ENCODE data around the gene PLCE1.

The PLCE1 gene

GRCh38 chr10:94014304-94014703, 20.6 kb downstream of the PLCE1 start:
- H3K9me3 ChIP-seq (ENCODE audit: control insufficient read depth in 2 of 2, low read length in 2 of 2): no peaks in the 10 kb centered on the region
- peaks cover 2% of the 10 kb centered on the region in 2 donors for H3K36me3 ChIP-seq (ENCODE audit: control insufficient read depth in 2 of 2, insufficient read depth in 2 of 2, low read length in 2 of 2)
- peaks cover 3 to 6% of the 10 kb centered on the region in 2 donors for H3K4me1 ChIP-seq (ENCODE audit: control insufficient read depth in 2 of 2, insufficient read depth in 2 of 2, low read length in 2 of 2)
- H3K9ac ChIP-seq (ENCODE audit: low read depth in 1 of 2, low read length in 2 of 2): no peak overlapping the region
- H3K27me3 ChIP-seq (ENCODE audit: control insufficient read depth in 2 of 2, insufficient read depth in 2 of 2, low read length in 2 of 2): peaks cover 0 to 2% of the 10 kb centered on the region in 2 donors
- H3K27ac ChIP-seq (ENCODE audit: low read depth in 2 of 2, low read length in 2 of 2): no peak overlapping the region
- no peak overlapping the region for H3K4me3 ChIP-seq (ENCODE audit: low read length in 2 of 2)

DNA sequence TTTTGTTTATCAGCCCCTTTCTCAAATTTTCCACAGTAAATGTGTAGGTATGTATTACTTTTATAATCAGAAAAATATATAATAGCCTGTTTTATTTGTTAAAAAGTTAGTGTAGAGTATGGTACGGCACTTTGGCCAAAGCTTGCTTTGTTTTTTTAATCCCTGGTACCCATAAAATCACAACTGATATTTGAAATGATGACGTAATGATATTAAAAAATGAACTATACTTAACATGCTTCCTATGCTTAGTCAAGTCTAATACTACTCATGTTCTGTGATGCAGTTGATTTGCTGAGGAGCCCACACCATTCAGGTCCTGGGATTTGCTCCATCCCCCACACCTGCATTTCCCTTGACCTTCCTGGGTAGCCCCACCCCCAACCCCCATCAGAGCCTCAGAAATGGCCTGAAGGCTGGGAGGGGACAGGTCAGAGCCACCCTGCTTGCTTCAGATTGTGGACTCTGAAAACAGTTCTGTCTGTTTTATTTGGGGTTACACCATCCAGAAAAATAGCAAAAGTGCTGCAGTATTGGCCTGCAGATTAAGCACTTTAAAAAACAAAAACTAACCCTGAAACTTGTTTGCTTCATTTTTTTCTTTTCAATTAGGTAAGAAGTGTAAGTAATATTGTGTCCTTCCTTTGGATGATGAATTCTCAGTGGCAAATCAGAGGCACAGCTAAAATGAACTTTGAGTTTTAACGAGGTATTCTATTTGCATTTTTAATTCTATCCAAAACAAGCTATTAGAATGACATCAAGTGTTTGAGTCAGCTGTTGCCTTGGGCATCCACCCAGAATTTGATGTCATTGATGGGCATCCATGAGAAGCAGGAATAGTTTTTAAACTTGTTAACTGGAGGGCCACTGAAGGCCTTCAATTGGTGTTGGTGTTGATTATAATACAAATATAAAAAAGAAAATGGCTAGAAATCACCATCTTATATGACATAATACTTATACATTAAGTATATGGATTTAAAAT, 23.3 kb downstream of the PLCE1 start:
- H3K4me3 ChIP-seq (ENCODE audit: low read length in 2 of 2): no peak overlapping the region
- H3K9me3 ChIP-seq (ENCODE audit: control insufficient read depth in 2 of 2, low read length in 2 of 2): no peaks in the 10 kb centered on the region
- H3K36me3 ChIP-seq (ENCODE audit: control insufficient read depth in 2 of 2, insufficient read depth in 2 of 2, low read length in 2 of 2): peaks cover 0 to 2% of the 10 kb centered on the region in 2 donors
- H3K4me1 ChIP-seq (ENCODE audit: control insufficient read depth in 2 of 2, insufficient read depth in 2 of 2, low read length in 2 of 2): peaks cover 3% of the 10 kb centered on the region in 2 donors
- H3K9ac ChIP-seq (ENCODE audit: low read depth in 1 of 2, low read length in 2 of 2): no peak overlapping the region
- peaks cover 0 to 2% of the 10 kb centered on the region in 2 donors for H3K27me3 ChIP-seq (ENCODE audit: control insufficient read depth in 2 of 2, insufficient read depth in 2 of 2, low read length in 2 of 2)
- H3K27ac ChIP-seq (ENCODE audit: low read depth in 2 of 2, low read length in 2 of 2): no peak overlapping the region

DNA sequence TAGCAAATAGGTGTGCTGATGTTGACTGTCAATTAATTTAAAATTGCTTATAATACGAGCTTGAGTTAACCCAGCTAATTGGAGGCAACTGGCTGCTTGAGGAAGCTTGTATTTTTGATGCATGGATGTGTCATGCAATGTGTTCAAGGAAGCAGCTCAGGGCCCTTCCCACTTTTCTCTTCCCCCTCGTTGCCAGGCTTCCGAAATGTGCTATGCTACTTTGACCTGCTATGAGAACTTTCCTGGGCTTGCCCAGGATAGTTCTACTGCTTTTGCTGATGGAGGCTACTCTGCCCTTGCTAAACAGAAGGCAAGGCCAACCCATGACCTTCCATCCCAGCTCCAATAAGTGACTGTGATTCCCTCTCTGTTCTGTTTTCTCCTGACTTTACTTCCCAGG, 24.4 kb downstream of the PLCE1 start:
- peaks cover 2 to 3% of the 10 kb centered on the region in 2 donors for H3K4me1 ChIP-seq (ENCODE audit: control insufficient read depth in 2 of 2, insufficient read depth in 2 of 2, low read length in 2 of 2)
- H3K27ac ChIP-seq (ENCODE audit: low read depth in 2 of 2, low read length in 2 of 2): peak overlapping the region; percentile 22 to 56
- no peaks in the 10 kb centered on the region for H3K9me3 ChIP-seq (ENCODE audit: control insufficient read depth in 2 of 2, low read length in 2 of 2)
- no peak overlapping the region for H3K9ac ChIP-seq (ENCODE audit: low read depth in 1 of 2, low read length in 2 of 2)
- H3K27me3 ChIP-seq (ENCODE audit: control insufficient read depth in 2 of 2, insufficient read depth in 2 of 2, low read length in 2 of 2): peaks cover 0 to 2% of the 10 kb centered on the region in 2 donors
- H3K36me3 ChIP-seq (ENCODE audit: control insufficient read depth in 2 of 2, insufficient read depth in 2 of 2, low read length in 2 of 2): no peaks in the 10 kb centered on the region
- H3K4me3 ChIP-seq (ENCODE audit: low read length in 2 of 2): no peak overlapping the region

- Histone ChIP-seq H3K4me1 (ENCODE audit: control insufficient read depth in 2 of 2, insufficient read depth in 2 of 2, low read length in 2 of 2) (peaks cover 0 to 6% of the 10 kb centered on the region in 2 donors), H3K9me3 (ENCODE audit: control insufficient read depth in 2 of 2, low read length in 2 of 2) (no peaks in the 10 kb centered on the region), H3K36me3 (ENCODE audit: control insufficient read depth in 2 of 2, insufficient read depth in 2 of 2, low read length in 2 of 2) (no peaks in the 10 kb centered on the region), H3K4me3 (ENCODE audit: low read length in 2 of 2) (no peak overlapping the region), H3K27ac (ENCODE audit: low read depth in 2 of 2, low read length in 2 of 2) (peak overlapping the region in 1 of 2 donors; percentile 24), H3K27me3 (ENCODE audit: control insufficient read depth in 2 of 2, insufficient read depth in 2 of 2, low read length in 2 of 2) (no peaks in the 10 kb centered on the region), H3K9ac (ENCODE audit: low read depth in 1 of 2, low read length in 2 of 2) (no peak overlapping the region)
These were observed 30.2 kb downstream of the PLCE1 start for GRCh38 chr10:94023906-94024305.

DNA sequence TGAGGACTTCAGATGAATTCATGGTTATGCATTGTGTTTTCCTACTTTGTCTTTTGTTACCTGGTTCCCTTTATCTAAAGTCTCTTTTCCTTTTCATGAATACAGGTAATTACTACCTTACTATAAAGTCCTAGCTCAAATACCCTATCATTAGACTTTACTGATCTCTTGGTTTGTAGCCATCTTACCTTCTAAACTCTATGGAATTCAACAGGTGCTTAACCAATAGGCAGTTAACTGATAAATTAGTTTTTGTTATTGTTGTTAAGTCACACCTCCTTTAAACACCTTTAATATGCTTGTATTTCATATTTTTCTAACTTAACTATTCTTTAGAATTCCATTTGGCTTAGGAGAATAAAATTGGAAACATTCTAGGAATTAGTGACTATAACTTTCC, 30.7 kb downstream of the PLCE1 start:
- Histone ChIP-seq H3K27me3 (ENCODE audit: control insufficient read depth in 2 of 2, insufficient read depth in 2 of 2, low read length in 2 of 2) (no peaks in the 10 kb centered on the region), H3K4me1 (ENCODE audit: control insufficient read depth in 2 of 2, insufficient read depth in 2 of 2, low read length in 2 of 2) (peaks cover 0 to 6% of the 10 kb centered on the region in 2 donors), H3K27ac (ENCODE audit: low read depth in 2 of 2, low read length in 2 of 2) (no peak overlapping the region), H3K4me3 (ENCODE audit: low read length in 2 of 2) (no peak overlapping the region), H3K36me3 (ENCODE audit: control insufficient read depth in 2 of 2, insufficient read depth in 2 of 2, low read length in 2 of 2) (peaks cover 0 to 2% of the 10 kb centered on the region in 2 donors), H3K9me3 (ENCODE audit: control insufficient read depth in 2 of 2, low read length in 2 of 2) (peaks cover under 1% of the 10 kb centered on the region in 2 donors), H3K9ac (ENCODE audit: low read depth in 1 of 2, low read length in 2 of 2) (no peak overlapping the region)

- Histone ChIP-seq H3K4me3 (ENCODE audit: low read length in 2 of 2) (no peak overlapping the region), H3K9ac (ENCODE audit: low read depth in 1 of 2, low read length in 2 of 2) (no peak overlapping the region), H3K4me1 (ENCODE audit: control insufficient read depth in 2 of 2, insufficient read depth in 2 of 2, low read length in 2 of 2) (peaks cover 0 to 6% of the 10 kb centered on the region in 2 donors), H3K36me3 (ENCODE audit: control insufficient read depth in 2 of 2, insufficient read depth in 2 of 2, low read length in 2 of 2) (peaks cover 0 to 5% of the 10 kb centered on the region in 2 donors), H3K9me3 (ENCODE audit: control insufficient read depth in 2 of 2, low read length in 2 of 2) (peaks cover 3 to 4% of the 10 kb centered on the region in 2 donors), H3K27ac (ENCODE audit: low read depth in 2 of 2, low read length in 2 of 2) (no peak overlapping the region), H3K27me3 (ENCODE audit: control insufficient read depth in 2 of 2, insufficient read depth in 2 of 2, low read length in 2 of 2) (no peaks in the 10 kb centered on the region)
These were observed 32.1 kb downstream of the PLCE1 start for GRCh38 chr10:94025806-94026205.

GRCh38 chr10:94027197-94027596, 33.5 kb downstream of the PLCE1 start:
- no peak overlapping the region for H3K9ac ChIP-seq (ENCODE audit: low read depth in 1 of 2, low read length in 2 of 2)
- peaks cover 0 to 6% of the 10 kb centered on the region in 2 donors for H3K4me1 ChIP-seq (ENCODE audit: control insufficient read depth in 2 of 2, insufficient read depth in 2 of 2, low read length in 2 of 2)
- peaks cover 3 to 4% of the 10 kb centered on the region in 2 donors for H3K9me3 ChIP-seq (ENCODE audit: control insufficient read depth in 2 of 2, low read length in 2 of 2)
- no peaks in the 10 kb centered on the region for H3K27me3 ChIP-seq (ENCODE audit: control insufficient read depth in 2 of 2, insufficient read depth in 2 of 2, low read length in 2 of 2)
- no peak overlapping the region for H3K27ac ChIP-seq (ENCODE audit: low read depth in 2 of 2, low read length in 2 of 2)
- H3K36me3 ChIP-seq (ENCODE audit: control insufficient read depth in 2 of 2, insufficient read depth in 2 of 2, low read length in 2 of 2): peaks cover 0 to 13% of the 10 kb centered on the region in 2 donors
- H3K4me3 ChIP-seq (ENCODE audit: low read length in 2 of 2): no peak overlapping the region

DNA sequence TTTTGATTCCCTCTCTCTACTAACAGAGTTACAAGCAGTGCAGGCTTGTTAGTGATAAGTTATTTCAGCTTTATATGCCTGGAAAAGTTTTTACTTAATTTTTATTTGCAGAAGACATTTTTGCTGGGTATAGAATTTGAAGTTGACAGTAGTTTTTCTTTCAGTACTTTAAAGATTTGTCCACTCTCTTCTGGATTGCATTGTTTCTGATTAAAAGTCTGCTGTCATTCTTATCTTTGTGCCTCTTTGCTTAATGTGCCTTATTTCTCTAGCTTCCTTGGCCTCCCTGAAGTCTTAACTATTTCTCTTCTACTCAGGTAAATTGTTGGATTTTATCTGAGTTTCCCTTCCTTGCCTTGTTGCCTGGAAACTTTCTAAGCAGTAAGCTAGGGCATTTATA, 36.2 kb downstream of the PLCE1 start:
- Histone ChIP-seq H3K27ac (ENCODE audit: low read depth in 2 of 2, low read length in 2 of 2) (no peak overlapping the region), H3K4me1 (ENCODE audit: control insufficient read depth in 2 of 2, insufficient read depth in 2 of 2, low read length in 2 of 2) (peaks cover 0 to 6% of the 10 kb centered on the region in 2 donors), H3K9ac (ENCODE audit: low read depth in 1 of 2, low read length in 2 of 2) (no peak overlapping the region), H3K4me3 (ENCODE audit: low read length in 2 of 2) (no peak overlapping the region), H3K27me3 (ENCODE audit: control insufficient read depth in 2 of 2, insufficient read depth in 2 of 2, low read length in 2 of 2) (no peaks in the 10 kb centered on the region), H3K36me3 (ENCODE audit: control insufficient read depth in 2 of 2, insufficient read depth in 2 of 2, low read length in 2 of 2) (peaks cover 0 to 13% of the 10 kb centered on the region in 2 donors), H3K9me3 (ENCODE audit: control insufficient read depth in 2 of 2, low read length in 2 of 2) (peaks cover 3 to 4% of the 10 kb centered on the region in 2 donors)

DNA sequence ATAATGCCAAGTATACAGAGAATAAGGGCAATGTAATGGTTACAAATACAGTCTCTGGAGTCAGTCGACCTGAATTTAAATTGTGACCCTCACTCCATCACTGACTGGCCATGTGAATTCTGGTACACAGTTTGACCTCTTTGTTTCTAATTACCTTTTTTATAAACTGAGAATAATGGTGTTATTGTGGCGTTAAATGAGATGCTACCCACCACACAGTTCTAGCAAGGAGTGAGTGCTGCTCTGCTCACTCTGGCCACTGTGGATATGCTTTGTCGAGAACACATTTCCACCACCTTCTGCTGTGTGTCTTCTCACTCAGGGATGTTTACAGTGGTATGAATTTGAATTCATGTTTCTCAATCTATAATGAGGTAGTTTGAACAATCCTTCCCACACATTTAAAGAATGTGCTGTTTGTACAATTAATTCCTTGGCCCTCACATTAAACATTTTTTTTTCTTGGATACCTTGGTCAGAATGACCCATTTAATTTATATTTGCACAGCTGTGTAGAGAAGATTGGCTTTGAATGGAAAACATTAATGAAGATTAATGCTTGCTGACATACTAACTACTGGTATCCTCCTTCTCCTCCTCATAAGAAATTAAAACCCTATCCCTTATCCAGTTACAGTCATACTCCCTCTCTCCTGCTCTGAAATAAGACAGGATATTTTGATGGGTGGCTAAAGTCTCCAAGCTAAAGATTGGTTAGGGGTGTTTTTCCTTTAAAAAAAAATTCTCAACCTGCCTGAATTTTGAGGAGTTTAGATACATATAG, 42.4 kb downstream of the PLCE1 start:
- no peaks in the 10 kb centered on the region for H3K27me3 ChIP-seq (ENCODE audit: control insufficient read depth in 2 of 2, insufficient read depth in 2 of 2, low read length in 2 of 2)
- H3K9ac ChIP-seq (ENCODE audit: low read depth in 1 of 2, low read length in 2 of 2): no peak overlapping the region
- no peak overlapping the region for H3K4me3 ChIP-seq (ENCODE audit: low read length in 2 of 2)
- H3K4me1 ChIP-seq (ENCODE audit: control insufficient read depth in 2 of 2, insufficient read depth in 2 of 2, low read length in 2 of 2): peaks cover 3 to 4% of the 10 kb centered on the region in 2 donors
- H3K9me3 ChIP-seq (ENCODE audit: control insufficient read depth in 2 of 2, low read length in 2 of 2): no peaks in the 10 kb centered on the region
- H3K27ac ChIP-seq (ENCODE audit: low read depth in 2 of 2, low read length in 2 of 2): no peak overlapping the region
- peaks cover 0 to 4% of the 10 kb centered on the region in 2 donors for H3K36me3 ChIP-seq (ENCODE audit: control insufficient read depth in 2 of 2, insufficient read depth in 2 of 2, low read length in 2 of 2)

DNA sequence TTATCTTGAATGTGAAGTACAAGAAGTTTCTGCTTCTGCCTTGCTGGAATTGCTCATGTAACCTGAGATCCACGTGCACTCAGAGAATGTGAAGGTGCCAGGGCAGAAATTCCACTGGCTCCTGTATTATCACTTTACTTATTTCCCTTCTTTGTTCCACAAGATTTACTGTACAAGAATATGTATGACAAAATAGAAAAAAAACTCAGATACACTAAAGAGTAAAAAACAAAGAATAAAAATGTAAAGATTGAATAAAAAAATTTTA, 43.0 kb downstream of the PLCE1 start:
- no peaks in the 10 kb centered on the region for H3K36me3 ChIP-seq (ENCODE audit: control insufficient read depth in 2 of 2, insufficient read depth in 2 of 2, low read length in 2 of 2)
- no peaks in the 10 kb centered on the region for H3K9me3 ChIP-seq (ENCODE audit: control insufficient read depth in 2 of 2, low read length in 2 of 2)
- H3K9ac ChIP-seq (ENCODE audit: low read depth in 1 of 2, low read length in 2 of 2): no peak overlapping the region
- H3K27me3 ChIP-seq (ENCODE audit: control insufficient read depth in 2 of 2, insufficient read depth in 2 of 2, low read length in 2 of 2): no peaks in the 10 kb centered on the region
- no peak overlapping the region for H3K4me3 ChIP-seq (ENCODE audit: low read length in 2 of 2)
- H3K4me1 ChIP-seq (ENCODE audit: control insufficient read depth in 2 of 2, insufficient read depth in 2 of 2, low read length in 2 of 2): peaks cover 8 to 10% of the 10 kb centered on the region in 2 donors
- H3K27ac ChIP-seq (ENCODE audit: low read depth in 2 of 2, low read length in 2 of 2): no peak overlapping the region

Measured in mucosa of rectum (tissue), 2 donors.